Activated naive CD8-positive, alpha-beta T cell treated with anti-CD3 and anti-CD28 coated beads, Interleukin-2, amount 10 ng/mL, durations not matched to agents 7 days and 5 days (primary cell): ENCODE results near the gene MTG1. TPM values are rescaled to one million over a fixed set of nuclear protein-coding genes. Genes with fewer than 3 reads are reported as not detected.
"Not testable (repeated sequence)": the region's sequence is repeated elsewhere in the genome, so short reads cannot be mapped to it uniquely, and the experiment has no call there.

Experiments used
- ATAC-seq: fragments of 150-1000 bp; cut with Tn5 transposase; one replicate; pipeline ENCODE4 v1.10.0; 2021; ENCODE audit warnings: low read depth, moderate library complexity
- POLR2A ChIA-PET: fragments of 350-600 bp; sonication (Branson Sonifier 250); formaldehyde crosslinking; loops from one replicate; lab custom pipeline; 2021; ENCODE audit warnings: antibody characterized with exemption; lab: Charles Lee
- DNase-seq: peaks from one replicate; pipeline ENCODE4 v3.0.0; 2021
- H3K27ac Mint-ChIP-seq: one replicate; pipeline ENCODE4 v1.8.0; 2022; ENCODE audit warnings: mild to moderate bottlenecking, mixed read lengths
- H3K27me3 Mint-ChIP-seq: one replicate; pipeline ENCODE4 v1.8.0; 2022; ENCODE audit warnings: mild to moderate bottlenecking, moderate library complexity, mixed read lengths
- H3K36me3 Mint-ChIP-seq: one replicate; pipeline ENCODE4 v1.8.0; 2021; ENCODE audit warnings: mild to moderate bottlenecking, mixed read lengths
- H3K4me1 Mint-ChIP-seq: one replicate; pipeline ENCODE4 v1.8.0; 2021; ENCODE audit warnings: mixed read lengths
- H3K4me3 Mint-ChIP-seq: one replicate; pipeline ENCODE4 v1.8.0; 2022; ENCODE audit warnings: mild to moderate bottlenecking, moderate library complexity, mixed read lengths
- H3K9me3 Mint-ChIP-seq: one replicate; pipeline ENCODE4 v1.8.0; 2021; ENCODE audit warnings: mixed read lengths
- total RNA-seq, 2 experiments: library from RNA; stranded (reverse); gene quantifications; one replicate each; pipeline ENCODE4 v1.2.3, GENCODE V29; 2021

MTG1 gene
- total RNA-seq, 2 experiments from 2014 or later = 53.7 to 56.6 TPM

GRCh38 chr10:133401981-133402725, 8.2 kb downstream of the MTG1 start:
- no peak for ATAC-seq
- Mint-ChIP-seq H3K4me3 (no peak overlapping the region), H3K4me1 (peaks cover 34% of the 10 kb centered on the region), H3K9me3 (no peaks in the 10 kb centered on the region), H3K27me3 (no peaks in the 10 kb centered on the region), H3K36me3 (peaks cover 41% of the 10 kb centered on the region), H3K27ac (peak overlapping the region; percentile 38)
- no peak for DNase-seq
- POLR2A ChIA-PET = interaction anchor here (1.9 kb wide), 1 partner anchor 12 kb away, joined by 12 read pairs; no protein-coding TSS in a partner anchor

- peaks cover 36% of the 10 kb centered on the region for H3K4me1 Mint-ChIP-seq
- no peak overlapping the region for H3K4me3 Mint-ChIP-seq
- ATAC-seq (no peak), DNase-seq (no peak)
- H3K27ac Mint-ChIP-seq = no peak overlapping the region
- peaks cover under 1% of the 10 kb centered on the region for H3K9me3 Mint-ChIP-seq
- peaks cover 44% of the 10 kb centered on the region for H3K36me3 Mint-ChIP-seq
- H3K27me3 Mint-ChIP-seq = no peaks in the 10 kb centered on the region
- POLR2A ChIA-PET = no interaction called here
Observed at GRCh38 chr10:133403359-133403758, 9.4 kb downstream of the MTG1 start.

- ATAC-seq (no peak), DNase-seq (no peak)
- Mint-ChIP-seq H3K27ac (no peak overlapping the region), H3K4me3 (no peak overlapping the region), H3K9me3 (peaks cover 3% of the 10 kb centered on the region), H3K4me1 (peaks cover 36% of the 10 kb centered on the region), H3K27me3 (no peaks in the 10 kb centered on the region), H3K36me3 (peaks cover 48% of the 10 kb centered on the region)
- POLR2A ChIA-PET = no interaction called here
Observed at GRCh38 chr10:133403784-133404183, 9.8 kb downstream of the MTG1 start.

- DNase-seq (no peak), ATAC-seq (no peak)
- no peak overlapping the region for H3K4me3 Mint-ChIP-seq
- peaks cover 9% of the 10 kb centered on the region for H3K9me3 Mint-ChIP-seq
- peaks cover 30% of the 10 kb centered on the region for H3K4me1 Mint-ChIP-seq
- H3K36me3 Mint-ChIP-seq = peaks cover 61% of the 10 kb centered on the region
- H3K27ac Mint-ChIP-seq = no peak overlapping the region
- no peaks in the 10 kb centered on the region for H3K27me3 Mint-ChIP-seq
- POLR2A ChIA-PET = no interaction called here
Observed at GRCh38 chr10:133405272-133405671, 11.3 kb downstream of the MTG1 start.

- Mint-ChIP-seq H3K27me3 (no peaks in the 10 kb centered on the region), H3K27ac (no peak overlapping the region), H3K4me1 (peaks cover 26% of the 10 kb centered on the region), H3K36me3 (peaks cover 67% of the 10 kb centered on the region), H3K4me3 (no peak overlapping the region), H3K9me3 (peaks cover 10% of the 10 kb centered on the region)
- POLR2A ChIA-PET = no interaction called here
- DNase-seq (no peak), ATAC-seq (no peak)
Observed at GRCh38 chr10:133405844-133406527, 12.0 kb downstream of the MTG1 start.

GRCh38 chr10:133411523-133412380, 17.8 kb downstream of the MTG1 start:
- Mint-ChIP-seq H3K9me3 (peaks cover 31% of the 10 kb centered on the region), H3K4me3 (no peak overlapping the region), H3K4me1 (peaks cover 10% of the 10 kb centered on the region), H3K36me3 (peaks cover 83% of the 10 kb centered on the region), H3K27me3 (no peaks in the 10 kb centered on the region), H3K27ac (no peak overlapping the region)
- POLR2A ChIA-PET = interaction anchor here (1.5 kb wide), 1 partner anchor 10 kb away, joined by 4 read pairs; no protein-coding TSS in a partner anchor
- ATAC-seq (no peak), DNase-seq (no peak)

- peaks cover 7% of the 10 kb centered on the region for H3K4me1 Mint-ChIP-seq
- ATAC-seq = no peak
- no peak overlapping the region for H3K27ac Mint-ChIP-seq
- peaks cover 78% of the 10 kb centered on the region for H3K36me3 Mint-ChIP-seq
- H3K9me3 Mint-ChIP-seq = peaks cover 31% of the 10 kb centered on the region
- POLR2A ChIA-PET = interaction anchor here (1.5 kb wide), 1 partner anchor 10 kb away, joined by 4 read pairs; no protein-coding TSS in a partner anchor
- H3K4me3 Mint-ChIP-seq = no peak overlapping the region
- no peaks in the 10 kb centered on the region for H3K27me3 Mint-ChIP-seq
- no peak for DNase-seq
Observed at GRCh38 chr10:133412381-133412711, 18.4 kb downstream of the MTG1 start.

GRCh38 chr10:133414401-133414800, 20.4 kb downstream of the MTG1 start:
- H3K4me3 Mint-ChIP-seq, H3K27ac Mint-ChIP-seq, ATAC-seq, DNase-seq, H3K4me1 Mint-ChIP-seq, H3K27me3 Mint-ChIP-seq, POLR2A ChIA-PET: not testable (repeated sequence)
- H3K9me3 Mint-ChIP-seq = peaks cover 27% of the 10 kb centered on the region
- peaks cover 60% of the 10 kb centered on the region for H3K36me3 Mint-ChIP-seq

- Mint-ChIP-seq H3K4me1 (peaks cover 1% of the 10 kb centered on the region), H3K36me3 (peaks cover 48% of the 10 kb centered on the region), H3K27me3 (no peaks in the 10 kb centered on the region), H3K9me3 (peaks cover 21% of the 10 kb centered on the region), H3K27ac (no peak overlapping the region), H3K4me3 (no peak overlapping the region)
- ATAC-seq (no peak), DNase-seq (peak; percentile 21)
- POLR2A ChIA-PET = no interaction called here
Observed at GRCh38 chr10:133415752-133416151, 21.8 kb downstream of the MTG1 start.

GRCh38 chr10:133418289-133418993, 24.5 kb downstream of the MTG1 start:
- H3K4me1 Mint-ChIP-seq = peaks cover 1% of the 10 kb centered on the region
- H3K27ac Mint-ChIP-seq = no peak overlapping the region
- ATAC-seq = no peak
- H3K4me3 Mint-ChIP-seq = no peak overlapping the region
- peaks cover 6% of the 10 kb centered on the region for H3K27me3 Mint-ChIP-seq
- peaks cover 11% of the 10 kb centered on the region for H3K9me3 Mint-ChIP-seq
- no peak for DNase-seq
- POLR2A ChIA-PET = interaction anchor here (1.4 kb wide), 1 partner anchor 37 kb away, joined by 3 read pairs; no protein-coding TSS in a partner anchor
- peaks cover 23% of the 10 kb centered on the region for H3K36me3 Mint-ChIP-seq

GRCh38 chr10:133419211-133419950, 25.4 kb downstream of the MTG1 start:
- H3K4me1 Mint-ChIP-seq = peaks cover 1% of the 10 kb centered on the region
- no peak overlapping the region for H3K27ac Mint-ChIP-seq
- peaks cover 16% of the 10 kb centered on the region for H3K36me3 Mint-ChIP-seq
- no peak overlapping the region for H3K4me3 Mint-ChIP-seq
- DNase-seq (no peak), ATAC-seq (no peak)
- H3K27me3 Mint-ChIP-seq = peaks cover 9% of the 10 kb centered on the region
- peaks cover 9% of the 10 kb centered on the region for H3K9me3 Mint-ChIP-seq
- POLR2A ChIA-PET = interaction anchor here (1.4 kb wide), 1 partner anchor 38 kb away, joined by 3 read pairs; no protein-coding TSS in a partner anchor

GRCh38 chr10:133420028-133420427, 26.1 kb downstream of the MTG1 start:
- POLR2A ChIA-PET = no interaction called here
- H3K4me3 Mint-ChIP-seq = no peak overlapping the region
- DNase-seq = no peak

More at GRCh38 chr10:133420028-133420427, 26.1 kb downstream of the MTG1 start:
- no peak for ATAC-seq
- Mint-ChIP-seq H3K27me3 (peaks cover 9% of the 10 kb centered on the region), H3K36me3 (peaks cover 12% of the 10 kb centered on the region), H3K9me3 (peaks cover 7% of the 10 kb centered on the region), H3K27ac (no peak overlapping the region), H3K4me1 (peaks cover 1% of the 10 kb centered on the region)
